Smooth muscle cell (in vitro differentiated cells): ENCODE results near the gene OTOGL. TPM values are rescaled to one million over a fixed set of nuclear protein-coding genes. Genes with fewer than 3 reads are reported as not detected.

Experiments
- DNase-seq: peaks from one replicate; lab custom pipeline; 2025; ENCODE audit not compliant: unreplicated experiment; lab: John Stamatoyannopoulos, UW
- H2AFZ ChIP-seq: fragments of 200-600 bp; sonication (generic); 2 replicates; pipeline ENCODE4 v1.6.0; 2016; ENCODE audit warnings: antibody characterized with exemption, low read depth, mild to moderate bottlenecking
- H3F3A ChIP-seq: fragments of 200-600 bp; sonication (generic); 2 replicates; pipeline ENCODE4 v1.6.0; 2017; ENCODE audit warnings: antibody characterized with exemption, low read depth
- H3K27ac ChIP-seq: fragments of 200-600 bp; sonication (generic); 2 replicates; pipeline ENCODE4 v1.5.1; 2016; ENCODE audit warnings: low read depth, mild to moderate bottlenecking
- H3K27me3 ChIP-seq: fragments of 200-600 bp; sonication (generic); 2 replicates; pipeline ENCODE4 v1.6.1; 2016; ENCODE audit warnings: low read depth, mild to moderate bottlenecking
- H3K36me3 ChIP-seq: fragments of 200-600 bp; sonication (generic); 2 replicates; pipeline ENCODE4 v1.5.1; 2016; ENCODE audit warnings: low read depth
- H3K4me1 ChIP-seq: fragments of 200-600 bp; sonication (generic); 2 replicates; pipeline ENCODE4 v1.5.1; 2016; ENCODE audit warnings: low read depth
- H3K4me2 ChIP-seq: fragments of 200-600 bp; sonication (generic); 2 replicates; pipeline ENCODE4 v1.6.0; 2016; ENCODE audit warnings: mild to moderate bottlenecking
- H3K4me3 ChIP-seq: fragments of 200-600 bp; sonication (generic); 2 replicates; pipeline ENCODE4 v1.5.1; 2016; ENCODE audit warnings: mild to moderate bottlenecking
- H3K79me2 ChIP-seq: fragments of 200-600 bp; sonication (generic); 2 replicates; pipeline ENCODE4 v1.6.0; 2016; ENCODE audit warnings: low read depth, mild to moderate bottlenecking
- H3K9ac ChIP-seq: fragments of 200-600 bp; sonication (generic); 2 replicates; pipeline ENCODE4 v1.6.0; 2016; ENCODE audit warnings: low read depth
- H3K9me3 ChIP-seq: fragments of 200-600 bp; sonication (generic); replicated peaks from 2 replicates; pipeline ENCODE4 v1.5.1; 2016; ENCODE audit warnings: low read depth
- H4K20me1 ChIP-seq: fragments of 200-600 bp; sonication (generic); 2 replicates; pipeline ENCODE4 v1.6.0; 2016; ENCODE audit warnings: low read depth
- CTCF ChIP-seq: fragments of 200-600 bp; sonication (generic); IDR thresholded peaks from 2 replicates; pipeline ENCODE4 v1.5.1; 2017; ENCODE audit warnings: borderline replicate concordance, mild to moderate bottlenecking, antibody characterized with exemption; ENCODE audit not compliant: insufficient read depth, poor library complexity, severe bottlenecking
- WGBS: methylation state at CpG from one replicate; pipeline ENCODE4 v1.1.7; 2016; ENCODE audit warnings: low lambda C conversion rate; 5-methylcytosine and 5-hydroxymethylcytosine counted together
- polyA plus RNA-seq: library from polyadenylated mRNA; unstranded; fragments of >200 nt; fragmentation: Nextera tagmentation; extraction: Ambion mirVana; gene quantifications from 2 replicates; pipeline ENCODE4 v1.2.1, GENCODE V29; 2016
- total RNA-seq: library from RNA; depleted of rRNA; stranded (reverse); fragments of >200 nt; gene quantifications from 2 replicates; pipeline ENCODE4 v1.2.3, GENCODE V29; 2014

OTOGL gene
- total and polyA plus RNA-seq, 2 experiments from 2014 or later: 0.09 TPM; not detected in 1

DNA sequence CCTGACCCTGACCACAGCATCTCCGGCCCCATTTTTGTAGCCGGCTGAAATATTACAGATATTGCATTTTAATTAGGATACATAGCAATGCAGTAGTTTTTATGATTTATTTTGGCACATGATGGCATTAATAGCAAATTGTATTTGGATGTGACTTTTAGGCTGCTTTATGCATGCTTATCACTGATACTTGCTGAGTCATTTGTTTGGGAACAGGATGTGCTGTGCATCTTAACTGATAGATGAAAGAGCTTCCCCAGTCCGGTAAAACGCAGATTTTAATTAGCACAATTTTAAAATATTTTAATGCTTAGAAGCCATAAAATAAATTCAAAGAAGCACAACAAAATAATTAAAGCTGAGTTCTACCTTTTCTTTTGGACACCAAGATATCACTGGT lies 90.7 kb downstream of the OTOGL start:
- 67% methylated on average over 4 of the region's 4 CpGs for WGBS
- no peak for DNase-seq
- H3K4me2 ChIP-seq: no peak overlapping the region

GRCh38 chr12:80192087-80192486 lies 92.8 kb downstream of the OTOGL start:
- H3K79me2 ChIP-seq: no peaks in the 10 kb centered on the region
- WGBS: 73% methylated on average over 3 of the region's 3 CpGs
- H3F3A ChIP-seq: peaks cover 7% of the 10 kb centered on the region
- H3K9ac ChIP-seq: no peak overlapping the region
- H3K4me3 ChIP-seq: no peak overlapping the region
- no peak overlapping the region for H3K27ac ChIP-seq
- H3K27me3 ChIP-seq: no peaks in the 10 kb centered on the region
- no peak for TF ChIP-seq CTCF
- H3K4me2 ChIP-seq: no peak overlapping the region
- no peaks in the 10 kb centered on the region for H3K36me3 ChIP-seq
- DNase-seq: no peak
- no peak overlapping the region for H2AFZ ChIP-seq
- no peaks in the 10 kb centered on the region for H4K20me1 ChIP-seq
- no peaks in the 10 kb centered on the region for H3K9me3 ChIP-seq
- peaks cover 3% of the 10 kb centered on the region for H3K4me1 ChIP-seq

More for the DNA sequence above, 90.7 kb downstream of the OTOGL start:
- Histone ChIP-seq H3K36me3 (no peaks in the 10 kb centered on the region), H2AFZ (no peak overlapping the region), H3K4me1 (peaks cover 7% of the 10 kb centered on the region), H3K79me2 (no peaks in the 10 kb centered on the region), H3K4me3 (no peak overlapping the region), H3F3A (peaks cover 10% of the 10 kb centered on the region), H3K27ac (no peak overlapping the region), H3K9ac (no peak overlapping the region), H3K27me3 (no peaks in the 10 kb centered on the region), H4K20me1 (no peaks in the 10 kb centered on the region), H3K9me3 (no peaks in the 10 kb centered on the region)
- no peak for TF ChIP-seq CTCF

DNA sequence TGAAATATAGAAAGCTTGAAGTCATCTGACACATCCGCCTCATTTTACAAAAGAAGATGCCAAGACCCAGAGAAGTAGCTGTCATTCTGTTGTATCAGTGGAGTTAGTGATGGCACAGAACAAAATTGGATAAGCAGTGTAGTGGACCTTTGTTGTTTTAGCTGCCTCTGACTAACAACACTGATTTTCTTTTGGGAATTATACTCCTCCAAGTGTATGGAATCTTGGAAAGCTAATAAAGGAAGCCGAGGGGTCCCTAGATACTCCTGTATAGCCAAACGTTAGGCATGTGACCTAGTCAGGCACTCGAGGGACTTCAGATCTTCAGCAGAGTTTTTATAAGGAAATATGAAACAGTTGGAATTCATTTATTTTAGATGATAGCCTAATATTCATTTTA lies 94.5 kb downstream of the OTOGL start:
- WGBS: 87% methylated on average over 4 of the region's 4 CpGs
- no peak for TF ChIP-seq CTCF
- H3K27me3 ChIP-seq: no peaks in the 10 kb centered on the region

GRCh38 chr12:80195074-80195726 lies 95.9 kb downstream of the OTOGL start:
- no peaks in the 10 kb centered on the region for H3F3A ChIP-seq
- no peaks in the 10 kb centered on the region for H3K4me1 ChIP-seq
- H4K20me1 ChIP-seq: no peaks in the 10 kb centered on the region
- H3K9ac ChIP-seq: no peak overlapping the region
- H3K27me3 ChIP-seq: no peaks in the 10 kb centered on the region
- H3K36me3 ChIP-seq: no peaks in the 10 kb centered on the region
- H3K4me2 ChIP-seq: no peak overlapping the region
- peak; percentile 58 for TF ChIP-seq CTCF
- DNase-seq: no peak
- H2AFZ ChIP-seq: no peak overlapping the region
- WGBS: 9% methylated on average over 1 of the region's 1 CpG
- H3K79me2 ChIP-seq: no peaks in the 10 kb centered on the region
- no peak overlapping the region for H3K4me3 ChIP-seq
- no peaks in the 10 kb centered on the region for H3K9me3 ChIP-seq
- no peak overlapping the region for H3K27ac ChIP-seq

More for the DNA sequence above, 94.5 kb downstream of the OTOGL start:
- no peak overlapping the region for H3K9ac ChIP-seq
- H4K20me1 ChIP-seq: no peaks in the 10 kb centered on the region
- no peak for DNase-seq
- H3F3A ChIP-seq: no peaks in the 10 kb centered on the region
- no peak overlapping the region for H3K27ac ChIP-seq
- peak overlapping the region; percentile 42 for H2AFZ ChIP-seq
- no peak overlapping the region for H3K4me2 ChIP-seq
- no peaks in the 10 kb centered on the region for H3K9me3 ChIP-seq
- no peaks in the 10 kb centered on the region for H3K36me3 ChIP-seq
- no peaks in the 10 kb centered on the region for H3K4me1 ChIP-seq
- H3K79me2 ChIP-seq: no peaks in the 10 kb centered on the region
- no peak overlapping the region for H3K4me3 ChIP-seq
